GM11168 (cell line): ENCODE data around the gene N4BP3.

Experiments
- in situ Hi-C: fragments of 300-500 bp; cut with MboI; formaldehyde crosslinking; loops from one replicate; pipeline ENCODE4 v1.12.0; 2022; ENCODE audit warnings: low sequenced_read_pairs; ENCODE audit not compliant: unreplicated experiment

The N4BP3 gene

DNA sequence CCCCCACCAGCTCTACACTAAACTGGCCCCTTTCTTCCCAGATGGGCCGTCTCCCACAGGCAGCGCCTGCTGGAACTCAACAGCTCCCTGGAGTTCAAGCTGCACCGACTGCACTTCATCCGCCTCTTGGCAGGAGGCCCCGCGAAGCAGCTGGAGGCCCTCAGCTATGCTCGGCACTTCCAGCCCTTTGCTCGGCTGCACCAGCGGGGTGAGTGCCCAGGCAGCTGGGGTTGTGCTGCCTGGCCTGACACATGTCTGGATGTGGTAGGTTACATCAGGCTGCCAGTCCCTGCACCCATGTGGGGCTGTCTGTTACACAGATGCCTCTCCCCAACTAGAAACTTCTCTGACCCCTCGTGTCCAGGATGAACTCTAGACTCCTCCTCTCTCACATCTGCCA lies 30.6 kb downstream of the N4BP3 start:
- in situ Hi-C loops: loop anchor here (10.0 kb wide), 1 partner anchor 69 kb away; no protein-coding TSS in a partner anchor

DNA sequence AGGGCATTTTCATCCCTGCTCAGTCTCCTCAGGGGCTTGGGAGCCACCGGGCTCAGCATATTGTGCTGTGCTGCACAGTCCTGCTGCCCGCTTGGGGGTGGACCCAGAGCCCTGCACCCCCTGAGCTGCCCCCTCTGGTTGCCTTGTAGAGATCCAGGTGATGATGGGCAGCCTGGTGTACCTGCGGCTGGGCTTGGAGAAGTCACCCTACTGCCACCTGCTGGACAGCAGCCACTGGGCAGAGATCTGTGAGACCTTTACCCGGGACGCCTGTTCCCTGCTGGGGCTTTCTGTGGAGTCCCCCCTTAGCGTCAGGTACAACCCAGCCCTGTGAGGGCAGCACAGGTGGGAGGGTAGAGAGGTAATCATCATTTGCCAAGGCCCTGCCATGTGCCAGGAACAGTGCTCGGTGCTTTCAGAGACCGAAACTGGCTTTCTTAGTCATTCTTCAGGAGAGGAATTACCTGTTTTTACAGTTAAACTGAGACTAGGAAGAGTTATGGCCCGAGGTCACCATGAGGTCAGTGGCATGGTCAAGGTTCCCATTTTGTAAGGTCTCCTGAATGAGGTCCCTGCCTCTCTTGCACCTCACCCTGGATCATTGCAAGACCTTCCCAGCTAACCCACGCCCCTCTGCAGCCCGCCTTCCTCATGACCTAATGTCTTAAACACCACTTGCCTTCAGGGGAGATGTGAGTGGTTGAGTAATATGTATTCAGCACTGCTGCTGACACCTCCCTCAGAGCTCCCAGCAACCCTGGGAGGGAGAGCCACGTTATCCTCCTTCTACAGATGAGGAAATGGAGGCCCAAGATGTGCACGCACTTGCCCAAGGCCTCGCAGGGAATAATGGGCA lies 32.9 kb downstream of the N4BP3 start:
- in situ Hi-C loops: loop anchor here (10.0 kb wide), 1 partner anchor 71 kb away; no protein-coding TSS in a partner anchor

DNA sequence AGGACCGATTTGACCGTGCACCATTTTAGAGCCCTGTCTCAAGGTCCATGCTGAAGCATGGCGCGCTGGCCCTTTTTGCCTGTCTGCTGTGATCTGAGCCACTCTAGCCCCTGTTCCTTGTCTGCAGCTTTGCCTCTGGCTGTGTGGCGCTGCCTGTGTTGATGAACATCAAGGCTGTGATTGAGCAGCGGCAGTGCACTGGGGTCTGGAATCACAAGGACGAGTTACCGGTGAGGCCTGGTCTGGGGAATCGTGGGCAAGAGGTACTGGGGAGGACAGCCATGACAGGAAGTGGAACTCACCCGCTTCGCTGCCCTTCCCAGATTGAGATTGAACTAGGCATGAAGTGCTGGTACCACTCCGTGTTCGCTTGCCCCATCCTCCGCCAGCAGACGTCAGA lies 34.1 kb downstream of the N4BP3 start:
- in situ Hi-C loops: loop anchor here (10.0 kb wide), 1 partner anchor 73 kb away; no protein-coding TSS in a partner anchor

- in situ Hi-C loops: loop anchor here (10.0 kb wide), 1 partner anchor 75 kb away; no protein-coding TSS in a partner anchor
These were observed 36.0 kb downstream of the N4BP3 start for GRCh38 chr5:178149199-178149932.

- in situ Hi-C loops: no loop called here
These were observed 37.8 kb downstream of the N4BP3 start for GRCh38 chr5:178150977-178151734.

DNA sequence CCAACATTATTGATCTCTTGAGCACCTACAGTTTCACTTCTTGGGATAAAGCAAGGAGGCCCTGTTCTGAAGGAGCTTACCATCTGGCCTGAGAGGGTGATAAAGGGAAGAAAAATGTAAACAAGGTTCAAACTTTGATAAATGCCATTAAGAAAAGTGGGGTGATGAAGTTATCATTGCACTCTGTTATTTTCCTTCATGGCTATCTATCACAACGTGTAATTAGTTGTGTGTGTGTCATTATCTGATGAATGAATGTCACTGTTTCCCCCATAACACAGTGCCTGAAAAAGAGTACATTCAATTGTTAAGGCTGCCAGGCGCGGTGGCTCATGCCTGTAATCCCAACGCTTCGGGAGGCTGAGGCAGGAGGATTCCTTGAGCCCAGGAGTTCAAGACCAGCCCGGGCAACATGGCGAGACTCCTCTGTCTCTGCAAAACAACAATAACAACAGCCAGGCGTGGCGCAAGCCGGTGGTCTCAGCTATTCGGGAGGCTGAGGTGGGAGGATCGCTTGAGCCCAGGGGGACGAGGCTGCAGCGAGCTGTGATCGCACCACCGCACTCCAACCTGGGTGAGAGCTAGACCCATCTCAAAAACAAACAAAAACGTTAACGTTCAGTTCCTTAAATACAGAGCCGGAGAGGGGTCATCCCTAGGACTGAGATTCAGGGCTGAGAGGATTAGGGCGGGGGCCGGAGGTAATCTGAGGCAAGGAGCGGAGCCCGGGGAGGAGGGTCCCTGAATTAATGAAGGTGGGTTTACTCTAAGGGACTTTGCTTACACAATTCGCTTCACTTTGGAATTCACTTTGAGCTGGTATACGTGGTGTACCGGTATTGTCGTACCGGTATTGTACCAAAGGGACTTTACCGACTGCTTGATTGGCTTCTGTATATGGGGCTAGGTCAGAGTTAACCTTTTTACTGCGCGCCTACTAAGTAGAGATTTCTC lies 39.4 kb downstream of the N4BP3 start:
- in situ Hi-C loops: no loop called here

DNA sequence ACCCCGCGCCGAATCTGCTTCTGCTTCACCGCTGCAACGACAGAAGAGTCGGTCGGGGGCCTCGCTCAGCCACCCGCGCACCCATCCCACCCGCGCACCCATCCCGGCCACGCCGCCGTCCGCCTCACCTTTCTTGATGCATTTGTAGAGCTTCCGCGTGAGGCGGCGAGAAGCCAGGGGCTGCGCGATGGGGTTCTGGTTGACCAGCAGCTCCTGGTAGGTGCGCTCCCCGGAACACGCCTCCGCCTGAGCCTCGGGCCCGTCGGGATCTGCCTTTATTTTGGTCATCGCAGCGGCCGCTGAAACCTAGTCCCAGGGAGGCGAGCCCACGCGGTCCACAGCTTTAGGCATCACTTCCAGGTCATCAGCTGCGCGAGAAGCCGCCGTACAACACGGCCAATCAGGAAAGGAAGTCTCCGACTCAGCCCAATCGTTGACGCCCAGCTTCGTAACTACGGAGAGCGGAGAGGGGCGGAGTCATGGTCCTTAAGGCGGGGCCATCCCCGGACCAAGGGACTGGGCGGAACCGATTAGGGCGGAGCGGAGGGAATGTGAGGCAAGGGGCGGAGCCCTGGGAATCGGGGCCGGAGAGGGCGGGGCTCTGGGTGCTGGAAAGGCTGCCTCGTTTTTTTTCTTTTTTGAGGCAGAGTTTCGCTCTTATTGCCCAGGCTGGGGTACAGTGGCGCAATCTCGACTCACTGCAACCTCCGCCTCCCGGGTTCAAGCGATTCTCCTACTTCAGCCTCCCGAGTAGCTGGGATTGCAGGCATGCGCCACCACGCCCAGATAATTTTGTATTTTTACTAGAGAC lies 40.4 kb downstream of the N4BP3 start, which contains the start of gene NHP2:
Gene NHP2 (minus strand): TSS at position 356 of the 811 bp plus-strand sequence. CDS start 68 bp downstream, at position 288.
- in situ Hi-C loops: no loop called here

- in situ Hi-C loops: no loop called here
These were observed 41.7 kb downstream of the N4BP3 start for GRCh38 chr5:178155065-178155464.

- in situ Hi-C loops: loop anchor here (5.0 kb wide), 1 partner anchor 83 kb away; no protein-coding TSS in a partner anchor
These were observed 46.8 kb downstream of the N4BP3 start for GRCh38 chr5:178160176-178160575.

GRCh38 chr5:178162481-178162880 lies 49.1 kb downstream of the N4BP3 start:
- in situ Hi-C loops: loop anchor here (5.0 kb wide), 1 partner anchor 85 kb away; no protein-coding TSS in a partner anchor

GRCh38 chr5:178163772-178164735 lies 50.7 kb downstream of the N4BP3 start:
- in situ Hi-C loops: loop anchor here (5.0 kb wide), 1 partner anchor 87 kb away; no protein-coding TSS in a partner anchor

GRCh38 chr5:178165581-178165980 lies 52.2 kb downstream of the N4BP3 start:
- in situ Hi-C loops: no loop called here

GRCh38 chr5:178170455-178170854 lies 57.1 kb downstream of the N4BP3 start:
- in situ Hi-C loops: no loop called here

DNA sequence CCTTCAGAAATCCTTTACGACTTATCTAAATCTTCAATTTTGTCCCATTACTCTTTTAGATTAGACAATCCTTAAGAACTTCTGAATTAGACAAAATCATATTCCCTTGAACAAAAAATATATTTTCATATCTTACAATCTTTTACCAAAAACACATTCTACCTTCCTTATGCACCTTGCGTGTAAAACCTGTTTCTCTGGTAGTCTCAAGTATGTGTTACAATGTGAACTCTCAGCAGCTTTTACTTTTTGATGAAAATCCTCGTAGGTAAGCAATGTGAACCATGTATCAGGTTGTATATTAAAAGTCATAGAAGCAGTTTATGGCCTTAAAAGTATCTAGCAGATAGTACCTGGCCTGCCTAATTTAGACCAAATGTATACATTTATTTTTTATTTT lies 61.1 kb downstream of the N4BP3 start:
- in situ Hi-C loops: no loop called here
